Measurements from ENCODE around the gene RELN. TPM values are rescaled to one million over a fixed set of nuclear protein-coding genes. Genes with fewer than 3 reads are reported as not detected.

RELN gene
- polyA plus RNA-seq, 1 donor (not counting 4 experiments of a cell fraction or from before 2014, with no cell fraction given) = not detected

DNA sequence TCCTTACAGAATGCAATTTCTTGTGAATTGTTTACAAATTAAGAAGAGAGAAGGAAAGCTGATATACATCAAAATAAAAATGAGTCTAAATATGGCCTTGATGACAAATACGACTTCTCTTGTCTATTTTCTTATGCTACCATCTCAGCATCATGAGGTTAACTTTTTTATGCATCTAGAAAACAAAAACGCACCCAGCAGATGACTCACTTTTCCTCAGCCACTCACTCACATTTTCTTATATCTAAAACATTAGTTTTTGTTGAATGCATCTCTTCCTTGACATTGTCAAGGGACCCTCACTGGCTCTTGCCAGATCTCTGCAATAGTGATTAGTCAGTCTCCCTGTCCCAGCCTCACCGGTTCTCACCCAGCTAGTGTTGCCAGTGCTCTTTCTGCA lies 287.0 kb downstream of the RELN start:
- H3K79me2 ChIP-seq (ENCODE audit: control insufficient read depth, insufficient read depth, low read length) = no peaks in the 10 kb centered on the region
- H3K27ac ChIP-seq (ENCODE audit: control insufficient read depth, insufficient read depth, low read length) = no peak overlapping the region
- H3K9me1 ChIP-seq (ENCODE audit: control insufficient read depth, extremely low read depth, insufficient read depth, low read length) = no peaks in the 10 kb centered on the region
- no peak overlapping the region for H3K9ac ChIP-seq (ENCODE audit: control insufficient read depth, extremely low read depth, insufficient read depth, low read length)
- no peaks in the 10 kb centered on the region for H3K36me3 ChIP-seq (ENCODE audit: control insufficient read depth in 2 of 2, extremely low read depth in 1 of 2, insufficient read depth in 2 of 2, low read length in 2 of 2)
- H3K27me3 ChIP-seq (ENCODE audit: control insufficient read depth, extremely low read depth, insufficient read depth, low read length) = no peaks in the 10 kb centered on the region
- FAIRE-seq (no peak), DNase-seq (ENCODE audit: low read depth, low spot score) (no peak)
- H3K4me1 ChIP-seq (ENCODE audit: control insufficient read depth, extremely low read depth, insufficient read depth, low read length) = no peaks in the 10 kb centered on the region
- H2AFZ ChIP-seq (ENCODE audit: control insufficient read depth, low read length) = no peak overlapping the region
- TF ChIP-seq, protein P1, sequence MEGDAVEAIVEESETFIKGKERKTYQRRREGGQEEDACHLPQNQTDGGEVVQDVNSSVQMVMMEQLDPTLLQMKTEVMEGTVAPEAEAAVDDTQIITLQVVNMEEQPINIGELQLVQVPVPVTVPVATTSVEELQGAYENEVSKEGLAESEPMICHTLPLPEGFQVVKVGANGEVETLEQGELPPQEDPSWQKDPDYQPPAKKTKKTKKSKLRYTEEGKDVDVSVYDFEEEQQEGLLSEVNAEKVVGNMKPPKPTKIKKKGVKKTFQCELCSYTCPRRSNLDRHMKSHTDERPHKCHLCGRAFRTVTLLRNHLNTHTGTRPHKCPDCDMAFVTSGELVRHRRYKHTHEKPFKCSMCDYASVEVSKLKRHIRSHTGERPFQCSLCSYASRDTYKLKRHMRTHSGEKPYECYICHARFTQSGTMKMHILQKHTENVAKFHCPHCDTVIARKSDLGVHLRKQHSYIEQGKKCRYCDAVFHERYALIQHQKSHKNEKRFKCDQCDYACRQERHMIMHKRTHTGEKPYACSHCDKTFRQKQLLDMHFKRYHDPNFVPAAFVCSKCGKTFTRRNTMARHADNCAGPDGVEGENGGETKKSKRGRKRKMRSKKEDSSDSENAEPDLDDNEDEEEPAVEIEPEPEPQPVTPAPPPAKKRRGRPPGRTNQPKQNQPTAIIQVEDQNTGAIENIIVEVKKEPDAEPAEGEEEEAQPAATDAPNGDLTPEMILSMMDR (optimal IDR thresholded peaks at IDR 0.05 in 1 of 3, IDR thresholded peaks at IDR 0.05 in 1 of 3, conservative IDR thresholded peaks at IDR 0.05 in 1 of 3; ENCODE audit: extremely low read depth in 1 of 3, insufficient read depth in 2 of 3, low read length in 3 of 3) = no peak
- no peak for TF ChIP-seq EZH2 (IDR thresholded peaks at IDR 0.05; ENCODE audit: low read length)
- H3K4me3 ChIP-seq (ENCODE audit: control insufficient read depth in 2 of 3, extremely low read depth in 1 of 3, insufficient read depth in 2 of 3, low read depth in 1 of 3, low read length in 3 of 3) = no peak overlapping the region
- no peak overlapping the region for H3K4me2 ChIP-seq (ENCODE audit: control insufficient read depth, extremely low read depth, insufficient read depth, low read depth, low read length)
- dilution Hi-C loops (cut with MboI; ENCODE audit: extremely low pct_ligation_motif_present, low sequenced_read_pairs) = no loop called here
- H4K20me1 ChIP-seq (ENCODE audit: control insufficient read depth, extremely low read depth, insufficient read depth, low read length) = no peaks in the 10 kb centered on the region
- no peaks in the 10 kb centered on the region for H3K9me3 ChIP-seq (ENCODE audit: control insufficient read depth, low read depth, low read length)

DNA sequence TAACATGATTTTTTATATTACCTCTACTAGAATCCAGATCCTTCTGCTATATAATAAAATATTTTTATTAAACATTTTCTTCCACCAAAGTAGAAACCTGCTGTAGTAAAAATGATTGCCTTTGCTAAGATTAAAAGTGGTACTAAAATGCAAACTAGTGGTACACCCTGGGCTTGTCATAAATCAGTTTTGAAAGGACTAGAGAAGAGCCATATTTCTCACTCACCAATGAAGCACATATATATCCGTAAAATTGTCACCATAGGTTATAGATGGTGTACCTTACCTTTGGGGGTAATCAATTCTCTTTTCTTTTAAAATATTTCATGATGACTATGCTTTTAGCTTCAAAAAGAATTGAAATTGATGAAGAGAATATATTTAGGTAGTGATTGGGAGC lies 290.4 kb downstream of the RELN start:
- DNase-seq (ENCODE audit: low read depth, low spot score) = no peak
- Histone ChIP-seq H3K4me2 (ENCODE audit: control insufficient read depth, extremely low read depth, insufficient read depth, low read depth, low read length) (no peak overlapping the region), H4K20me1 (ENCODE audit: control insufficient read depth, extremely low read depth, insufficient read depth, low read length) (no peaks in the 10 kb centered on the region), H3K36me3 (ENCODE audit: control insufficient read depth in 2 of 2, extremely low read depth in 1 of 2, insufficient read depth in 2 of 2, low read length in 2 of 2) (no peaks in the 10 kb centered on the region), H2AFZ (ENCODE audit: control insufficient read depth, low read length) (no peak overlapping the region), H3K79me2 (ENCODE audit: control insufficient read depth, insufficient read depth, low read length) (no peaks in the 10 kb centered on the region), H3K4me3 (ENCODE audit: control insufficient read depth in 2 of 3, extremely low read depth in 1 of 3, insufficient read depth in 2 of 3, low read depth in 1 of 3, low read length in 3 of 3) (no peak overlapping the region), H3K9me3 (ENCODE audit: control insufficient read depth, low read depth, low read length) (no peaks in the 10 kb centered on the region), H3K27me3 (ENCODE audit: control insufficient read depth, extremely low read depth, insufficient read depth, low read length) (no peaks in the 10 kb centered on the region), H3K9me1 (ENCODE audit: control insufficient read depth, extremely low read depth, insufficient read depth, low read length) (no peaks in the 10 kb centered on the region), H3K9ac (ENCODE audit: control insufficient read depth, extremely low read depth, insufficient read depth, low read length) (no peak overlapping the region), H3K4me1 (ENCODE audit: control insufficient read depth, extremely low read depth, insufficient read depth, low read length) (no peaks in the 10 kb centered on the region), H3K27ac (ENCODE audit: control insufficient read depth, insufficient read depth, low read length) (no peak overlapping the region)
- FAIRE-seq = no peak
- TF ChIP-seq, protein P1 (optimal IDR thresholded peaks at IDR 0.05 in 1 of 3, IDR thresholded peaks at IDR 0.05 in 1 of 3, conservative IDR thresholded peaks at IDR 0.05 in 1 of 3; ENCODE audit: extremely low read depth in 1 of 3, insufficient read depth in 2 of 3, low read length in 3 of 3) = no peak
- TF ChIP-seq EZH2 (IDR thresholded peaks at IDR 0.05; ENCODE audit: low read length) = no peak
- dilution Hi-C loops (cut with MboI; ENCODE audit: extremely low pct_ligation_motif_present, low sequenced_read_pairs) = no loop called here

Measured in keratinocyte (primary cell).